Tibial artery (tissue), 4 donors: Measurements from ENCODE around the gene GNPTAB.

ENCODE experiments used
- DNase-seq, 2 donors: peaks; one replicate each; pipeline ENCODE4 v3.0.0-alpha.2; 2019
- H3K27ac ChIP-seq, 2 donors: fragments of 200-600 bp; sonication (generic) in 1 of 2; 1 replicate in 1 of 2; 2 replicates in 1 of 2; pipeline ENCODE4 v1.5.1; 2018 to 2019; ENCODE audit warnings: mild to moderate bottlenecking in 1 of 2
- H3K27me3 ChIP-seq, 2 donors: fragments of 200-600 bp; sonication (generic) in 1 of 2; one replicate each; pipeline versions ENCODE4 v1.5.1 to v1.6.0; 2016 to 2019
- H3K36me3 ChIP-seq, 3 donors: fragments of 200-600 bp; sonication (generic) in 2 of 3; one replicate each; pipeline ENCODE4 v1.5.1; 2016 to 2019; ENCODE audit warnings: mild to moderate bottlenecking in 2 of 3
- H3K4me1 ChIP-seq, 4 donors: fragments of 200-600 bp; sonication (generic) in 2 of 4; 1 replicate in 3 of 4; 2 replicates in 1 of 4; pipeline ENCODE4 v1.5.1; 2016 to 2019
- H3K4me3 ChIP-seq, 2 donors: fragments of 200-600 bp; sonication (generic) in 1 of 2; 1 replicate in 1 of 2; 2 replicates in 1 of 2; pipeline ENCODE4 v1.5.1; 2018 to 2019; ENCODE audit warnings: mild to moderate bottlenecking in 2 of 2
- H3K9me3 ChIP-seq, 3 donors: fragments of 200-600 bp; sonication (generic) in 1 of 3; one replicate each; pipeline ENCODE4 v1.5.1; 2016 to 2019
- CTCF ChIP-seq, 2 experiments: fragments of 200-600 bp in 1 of 2; fragments of 450-650 bp in 1 of 2; IDR thresholded peaks; one replicate each; pipeline ENCODE4 v1.5.1; 2017 to 2019; ENCODE audit warnings: antibody characterized with exemption in 2 of 2, mild to moderate bottlenecking in 1 of 2, moderate library complexity in 1 of 2
- intact Hi-C: fragments of 100-400 bp; cut with DNase I; formaldehyde crosslinking; loops from one replicate; pipeline ENCODE4 v1.15.0; 2023; ENCODE audit warnings: low total_unique reads

GNPTAB gene

GRCh38 chr12:101795013-101795412 lies 35.7 kb downstream of the GNPTAB start:
- Histone ChIP-seq H3K36me3 (peaks cover 0 to 15% (median 4%) of the 10 kb centered on the region in 3 donors), H3K27me3 (no peaks in the 10 kb centered on the region), H3K27ac (no peak overlapping the region), H3K9me3 (no peaks in the 10 kb centered on the region), H3K4me1 (no peaks in the 10 kb centered on the region), H3K4me3 (no peak overlapping the region)
- DNase-seq = no peak
- intact Hi-C loops = no loop called here
- no peak for TF ChIP-seq CTCF (IDR thresholded peaks at IDR 0.05)

GRCh38 chr12:101794574-101794973 lies 36.2 kb downstream of the GNPTAB start:
- Histone ChIP-seq H3K9me3 (no peaks in the 10 kb centered on the region), H3K36me3 (peaks cover 0 to 19% (median 4%) of the 10 kb centered on the region in 3 donors), H3K27me3 (no peaks in the 10 kb centered on the region), H3K27ac (no peak overlapping the region), H3K4me3 (no peak overlapping the region), H3K4me1 (no peaks in the 10 kb centered on the region)
- intact Hi-C loops = no loop called here
- no peak for DNase-seq
- TF ChIP-seq CTCF (IDR thresholded peaks at IDR 0.05) = no peak

GRCh38 chr12:101793401-101793800 lies 37.4 kb downstream of the GNPTAB start:
- no peak for DNase-seq
- peaks cover 0 to 23% (median 12%) of the 10 kb centered on the region in 3 donors for H3K36me3 ChIP-seq
- intact Hi-C loops = no loop called here
- H3K9me3 ChIP-seq = no peaks in the 10 kb centered on the region
- H3K27ac ChIP-seq = no peak overlapping the region
- H3K4me3 ChIP-seq = no peak overlapping the region
- TF ChIP-seq CTCF (IDR thresholded peaks at IDR 0.05) = no peak
- H3K27me3 ChIP-seq = no peaks in the 10 kb centered on the region
- H3K4me1 ChIP-seq = no peaks in the 10 kb centered on the region

GRCh38 chr12:101792046-101792931 lies 38.5 kb downstream of the GNPTAB start:
- H3K27me3 ChIP-seq = no peaks in the 10 kb centered on the region
- no peak overlapping the region for H3K4me3 ChIP-seq
- intact Hi-C loops = no loop called here
- DNase-seq = no peak
- H3K9me3 ChIP-seq = no peaks in the 10 kb centered on the region
- H3K27ac ChIP-seq = no peak overlapping the region
- H3K4me1 ChIP-seq = no peaks in the 10 kb centered on the region
- H3K36me3 ChIP-seq = peaks cover 0 to 27% (median 12%) of the 10 kb centered on the region in 3 donors
- TF ChIP-seq CTCF (IDR thresholded peaks at IDR 0.05) = peak in 1 of 2 experiments; percentile 12

GRCh38 chr12:101789171-101789570 lies 41.6 kb downstream of the GNPTAB start:
- Histone ChIP-seq H3K4me1 (no peaks in the 10 kb centered on the region), H3K9me3 (no peaks in the 10 kb centered on the region), H3K27me3 (no peaks in the 10 kb centered on the region), H3K27ac (no peak overlapping the region), H3K4me3 (no peak overlapping the region), H3K36me3 (peaks cover 0 to 34% (median 18%) of the 10 kb centered on the region in 3 donors)
- intact Hi-C loops = no loop called here
- DNase-seq = no peak
- no peak for TF ChIP-seq CTCF (IDR thresholded peaks at IDR 0.05)
